ENCODE measurements around the gene ADAP2. TPM values are rescaled to one million over a fixed set of nuclear protein-coding genes. Genes with fewer than 3 reads are reported as not detected.

The ADAP2 gene
- total and polyA plus RNA-seq, 8 donors: 1.8 to 28.7 (median 8.0) TPM; not detected in 1

DNA sequence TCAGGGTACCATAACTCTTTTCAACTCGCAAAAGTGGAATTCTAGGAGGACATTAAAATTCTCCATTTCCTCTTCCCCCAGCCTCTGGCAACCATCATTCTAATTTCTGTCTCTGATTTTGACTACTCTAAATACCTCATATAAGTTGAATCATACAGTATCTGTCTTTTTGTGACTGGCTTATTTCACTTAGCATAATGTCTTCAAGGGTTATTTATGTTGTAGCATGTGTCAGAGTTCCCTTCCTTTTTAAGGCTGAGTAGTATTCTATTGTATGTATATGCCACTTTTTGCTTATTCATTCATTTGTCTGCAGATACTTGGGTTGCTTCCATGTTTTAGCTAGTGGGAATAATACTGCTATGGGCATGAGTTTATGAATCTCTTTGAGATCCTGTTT, 61.1 kb downstream of the ADAP2 start:
- no peak overlapping the region for H3K4me3 ChIP-seq
- no peak for DNase-seq
- H3K9me3 ChIP-seq: no peaks in the 10 kb centered on the region
- WGBS, 5 donors: 83 to 100% (median 96%) methylated on average over 1 of the region's 1 CpG
- TF ChIP-seq CTCF (IDR thresholded peaks at IDR 0.05): no peak
- TF ChIP-seq POLR2A (IDR thresholded peaks at IDR 0.05): no peak
- no peak for TF ChIP-seq EP300 (IDR thresholded peaks at IDR 0.05)
- TF ChIP-seq POLR2AphosphoS5 (IDR thresholded peaks at IDR 0.05): no peak
- no peaks in the 10 kb centered on the region for H3K4me1 ChIP-seq
- intact Hi-C loops (cut with DNase I; ENCODE audit: low total_unique reads): no loop called here
- peaks cover 19 to 34% (median 30%) of the 10 kb centered on the region in 4 donors for H3K36me3 ChIP-seq
- H3K27me3 ChIP-seq: no peaks in the 10 kb centered on the region
- H3K27ac ChIP-seq: no peak overlapping the region

DNA sequence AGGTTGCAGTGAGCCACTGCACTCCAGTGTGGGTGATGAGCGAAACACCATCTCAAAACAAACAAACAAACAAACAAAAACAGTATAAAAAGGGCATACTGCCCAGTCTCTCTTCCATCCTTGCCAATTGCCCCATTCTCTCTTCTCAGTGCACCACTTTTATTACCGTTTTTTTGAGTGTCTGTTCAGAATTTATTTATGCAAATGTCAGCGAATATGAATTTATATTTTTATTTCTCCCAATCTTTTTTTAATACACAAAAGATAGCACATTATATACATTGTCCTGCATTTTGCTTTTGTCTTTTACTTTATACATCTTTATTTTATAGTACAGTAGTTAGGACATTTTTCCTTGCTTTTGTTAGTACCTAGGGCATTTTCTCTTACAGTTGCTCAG, 68.7 kb downstream of the ADAP2 start:
- WGBS, 5 donors: 87 to 97% (median 93%) methylated on average over 3 of the region's 3 CpGs
- Histone ChIP-seq H3K27ac (no peak overlapping the region), H3K27me3 (no peaks in the 10 kb centered on the region), H3K4me3 (no peak overlapping the region), H3K36me3 (peaks cover 9 to 92% (median 79%) of the 10 kb centered on the region in 4 donors), H3K9me3 (no peaks in the 10 kb centered on the region), H3K4me1 (no peaks in the 10 kb centered on the region)
- intact Hi-C loops (cut with DNase I; ENCODE audit: low total_unique reads): no loop called here
- DNase-seq: no peak
- no peak for TF ChIP-seq EP300 (IDR thresholded peaks at IDR 0.05)

- peaks cover 5 to 91% (median 80%) of the 10 kb centered on the region in 4 donors for H3K36me3 ChIP-seq
- H3K9me3 ChIP-seq: no peaks in the 10 kb centered on the region
- WGBS, 5 donors: 97 to 100% (median 98%) methylated on average over 3 of the region's 3 CpGs
- H3K4me1 ChIP-seq: no peaks in the 10 kb centered on the region
- no peak for DNase-seq
- intact Hi-C loops (cut with DNase I; ENCODE audit: low total_unique reads): no loop called here
- no peak overlapping the region for H3K4me3 ChIP-seq
- no peak overlapping the region for H3K27ac ChIP-seq
- H3K27me3 ChIP-seq: no peaks in the 10 kb centered on the region
- no peak for TF ChIP-seq EP300 (IDR thresholded peaks at IDR 0.05)
- TF ChIP-seq POLR2AphosphoS5 (IDR thresholded peaks at IDR 0.05): no peak
- TF ChIP-seq POLR2A (IDR thresholded peaks at IDR 0.05): no peak
- TF ChIP-seq CTCF (IDR thresholded peaks at IDR 0.05): no peak
These were observed 70.8 kb downstream of the ADAP2 start for GRCh38 chr17:30992551-30992950.

DNA sequence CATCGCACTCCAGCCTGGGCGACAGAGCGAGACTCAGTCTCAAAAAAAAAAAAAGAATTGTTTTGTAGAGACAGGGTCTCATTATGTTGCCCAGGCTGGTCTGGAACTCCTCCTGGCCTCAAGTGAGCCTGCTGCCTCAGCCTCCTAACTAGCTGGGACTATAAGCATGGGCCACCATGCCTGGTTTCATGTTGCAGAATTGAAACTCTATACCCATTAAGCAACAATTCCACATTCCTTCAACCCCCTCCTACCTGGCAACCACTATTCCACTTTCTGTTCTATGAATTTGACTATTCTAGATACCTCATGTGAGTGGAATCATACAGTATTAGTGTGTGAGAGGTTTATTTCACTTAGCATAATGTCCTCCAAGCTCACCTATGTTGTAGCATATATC, 73.6 kb downstream of the ADAP2 start:
- intact Hi-C loops (cut with DNase I; ENCODE audit: low total_unique reads): no loop called here
- Histone ChIP-seq H3K4me3 (no peak overlapping the region), H3K27ac (no peak overlapping the region), H3K27me3 (no peaks in the 10 kb centered on the region), H3K36me3 (peaks cover 23 to 95% (median 83%) of the 10 kb centered on the region in 4 donors), H3K9me3 (no peaks in the 10 kb centered on the region), H3K4me1 (no peaks in the 10 kb centered on the region)
- no peak for DNase-seq
- TF ChIP-seq CTCF (IDR thresholded peaks at IDR 0.05) (no peak), EP300 (IDR thresholded peaks at IDR 0.05) (no peak), POLR2AphosphoS5 (IDR thresholded peaks at IDR 0.05) (no peak), POLR2A (IDR thresholded peaks at IDR 0.05) (no peak)
- WGBS, 5 donors: 91 to 100% (median 97%) methylated on average over 3 of the region's 3 CpGs

DNA sequence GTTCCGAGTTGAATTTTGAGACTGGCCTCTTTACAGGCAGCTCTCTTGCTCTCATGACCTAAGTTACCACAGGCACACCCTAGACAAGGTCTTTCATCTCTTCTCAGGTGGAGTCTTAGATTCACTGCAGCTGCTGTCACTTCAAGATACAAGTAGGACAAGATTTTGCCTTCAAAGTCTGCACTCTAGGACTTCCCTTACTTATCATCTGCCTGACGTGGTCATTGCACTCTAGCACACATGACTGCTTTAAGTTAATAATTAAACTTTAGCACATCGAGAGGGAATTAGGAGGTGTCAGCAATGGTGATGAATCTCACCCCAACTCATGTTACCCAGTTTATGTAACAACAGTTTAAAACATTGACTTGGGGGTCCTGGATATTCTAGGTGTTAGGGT, 74.7 kb downstream of the ADAP2 start:
- no peak for TF ChIP-seq EP300 (IDR thresholded peaks at IDR 0.05)
- TF ChIP-seq CTCF (IDR thresholded peaks at IDR 0.05): no peak
- no peak for TF ChIP-seq POLR2A (IDR thresholded peaks at IDR 0.05)
- no peak for TF ChIP-seq POLR2AphosphoS5 (IDR thresholded peaks at IDR 0.05)
- peaks cover 23 to 92% (median 85%) of the 10 kb centered on the region in 4 donors for H3K36me3 ChIP-seq
- no peaks in the 10 kb centered on the region for H3K4me1 ChIP-seq
- H3K9me3 ChIP-seq: no peaks in the 10 kb centered on the region
- DNase-seq: no peak
- intact Hi-C loops (cut with DNase I; ENCODE audit: low total_unique reads): no loop called here
- H3K27me3 ChIP-seq: no peaks in the 10 kb centered on the region
- 58 to 78% (median 61%) methylated on average over 3 of the region's 3 CpGs for WGBS, 5 donors
- H3K4me3 ChIP-seq: no peak overlapping the region
- H3K27ac ChIP-seq: no peak overlapping the region

All from stomach (tissue), 9 donors.